HG03280 (cell line): Measurements from ENCODE around the gene ATP6V0C.
A peak's percentile ranks its signal among the peaks of the same experiment; 100 is the strongest.
"Not testable (repeated sequence)": the region's sequence is repeated elsewhere in the genome, so short reads cannot be mapped to it uniquely, and the experiment has no call there.

Experiments
- ATAC-seq: cut with Tn5 transposase; IDR thresholded peaks from one replicate; pipeline ENCODE4 v1.9.1; 2021; ENCODE audit warnings: mild to moderate bottlenecking, moderate library complexity; ENCODE audit not compliant: unreplicated experiment

ATP6V0C gene

GRCh38 chr16:2527071-2527783 is 13.5 kb downstream of the ATP6V0C start:
- ATAC-seq, result no peak

GRCh38 chr16:2527784-2528100 is 14.0 kb downstream of the ATP6V0C start:
- ATAC-seq, result no peak

- no peak for ATAC-seq
These were observed 14.7 kb downstream of the ATP6V0C start for GRCh38 chr16:2528161-2529060.

- ATAC-seq, result no peak
These were observed 15.5 kb downstream of the ATP6V0C start for GRCh38 chr16:2529061-2529931.

- ATAC-seq, result no peak
These were observed 16.3 kb downstream of the ATP6V0C start for GRCh38 chr16:2529961-2530628.

GRCh38 chr16:2530629-2531318 is 17.0 kb downstream of the ATP6V0C start:
- no peak for ATAC-seq

- ATAC-seq, result no peak
These were observed 17.6 kb downstream of the ATP6V0C start, which contains the start of gene CEMP1 for GRCh38 chr16:2531371-2531695. TSS of gene CEMP1 (minus strand) at chr16:2531408. CDS start at chr16:2531073, 335 bp downstream.

GRCh38 chr16:2531696-2532493 is 18.1 kb downstream of the ATP6V0C start:
- ATAC-seq, result peak; percentile 85

GRCh38 chr16:2532494-2533141 is 18.9 kb downstream of the ATP6V0C start:
- ATAC-seq, result peak; percentile 24

- ATAC-seq, result not testable (repeated sequence)
These were observed 19.5 kb downstream of the ATP6V0C start for GRCh38 chr16:2533142-2533755.

- no peak for ATAC-seq
These were observed 20.2 kb downstream of the ATP6V0C start for GRCh38 chr16:2533912-2534311.

GRCh38 chr16:2534335-2534734 is 20.6 kb downstream of the ATP6V0C start:
- ATAC-seq, result not testable (repeated sequence)

GRCh38 chr16:2535625-2536013 is 21.9 kb downstream of the ATP6V0C start:
- no peak for ATAC-seq

GRCh38 chr16:2537451-2538379 is 24.0 kb downstream of the ATP6V0C start, which contains the start of gene PDPK1:
TSS of gene PDPK1 (plus strand) at chr16:2538021. CDS start at chr16:2538113, 92 bp downstream.
- peak; percentile 86 for ATAC-seq

- ATAC-seq, result not testable (repeated sequence)
These were observed 25.6 kb downstream of the ATP6V0C start for GRCh38 chr16:2539192-2539844.

GRCh38 chr16:2539845-2540458 is 26.2 kb downstream of the ATP6V0C start:
- ATAC-seq, result not testable (repeated sequence)
